Gastroesophageal sphincter (tissue), 4 donors: Measurements from ENCODE around the gene CCNB2. TPM values are rescaled to one million over a fixed set of nuclear protein-coding genes. Genes with fewer than 3 reads are reported as not detected.

ENCODE experiments used
- ATAC-seq: fragments of 150-250 bp; one replicate; pipeline ENCODE4 v1.9.1; 2016; ENCODE audit warnings: mild to moderate bottlenecking, moderate library complexity
- H3K27ac ChIP-seq, 4 donors: fragments of 200-600 bp; sonication (generic) in 3 of 4; 1 replicate in 3 of 4; 2 replicates in 1 of 4; pipeline ENCODE4 v1.5.1; 2016 to 2019
- H3K27me3 ChIP-seq: fragments of 200-600 bp; sonication (generic); one replicate; pipeline ENCODE4 v1.5.1; 2019
- H3K36me3 ChIP-seq, 2 donors: fragments of 200-600 bp; sonication (generic); one replicate each; pipeline ENCODE4 v1.5.1; 2019; ENCODE audit warnings: control low read depth in 1 of 2
- H3K4me1 ChIP-seq, 3 donors: fragments of 200-600 bp; sonication (generic); 1 replicate in 2 of 3; 2 replicates in 1 of 3; pipeline ENCODE4 v1.5.1; 2016 to 2019; ENCODE audit warnings: control low read depth in 2 of 3
- H3K4me3 ChIP-seq, 2 donors: fragments of 200-600 bp; sonication (generic); one replicate each; pipeline ENCODE4 v1.5.1; 2019; ENCODE audit warnings: mild to moderate bottlenecking in 1 of 2, moderate library complexity in 1 of 2
- H3K9me3 ChIP-seq, 3 donors: fragments of 200-600 bp; sonication (generic); one replicate each; pipeline ENCODE4 v1.5.1; 2017 to 2019; ENCODE audit warnings: control low read depth in 2 of 3
- CTCF ChIP-seq, 4 experiments: fragments of 200-600 bp in 2 of 4; fragments of 450-650 bp in 2 of 4; sonication (generic) in 1 of 4; IDR thresholded peaks; one replicate each; pipeline ENCODE4 v1.5.1; 2017 to 2019; ENCODE audit warnings: antibody characterized with exemption in 4 of 4, mild to moderate bottlenecking in 2 of 4, moderate library complexity in 2 of 4
- EP300 ChIP-seq: sonication (generic); formaldehyde crosslinking; IDR thresholded peaks from one replicate; pipeline ENCODE4 v1.6.1; 2017; ENCODE audit warnings: antibody characterized with exemption, mild to moderate bottlenecking
- POLR2A ChIP-seq, 2 donors: fragments of 450-650 bp; IDR thresholded peaks; one replicate each; pipeline ENCODE4 v1.6.1; 2017; ENCODE audit warnings: antibody characterized with exemption in 2 of 2, mild to moderate bottlenecking in 2 of 2, moderate library complexity in 1 of 2
- POLR2AphosphoS5 ChIP-seq: sonication (generic); formaldehyde crosslinking; IDR thresholded peaks from one replicate; pipeline ENCODE4 v1.6.1; 2017; ENCODE audit warnings: antibody characterized with exemption
- WGBS, 2 donors: methylation state at CpG; one replicate each; pipeline ENCODE4 v1.1.5; 2018; ENCODE audit warnings: low coverage in 1 of 2; 5-methylcytosine and 5-hydroxymethylcytosine counted together
- total RNA-seq, 4 donors: library from RNA; depleted of rRNA; stranded (reverse); fragments of >200 nt; gene quantifications; one replicate each; pipeline ENCODE4 v1.1.0, GENCODE V29; 2016

Gene CCNB2
- total RNA-seq, 4 donors from 2014 or later, result 0.46 to 5.1 (median 0.93) TPM; not detected in 1

- TF ChIP-seq CTCF (IDR thresholded peaks at IDR 0.05), result no peak
- TF ChIP-seq POLR2AphosphoS5, result no peak
- no peak for TF ChIP-seq POLR2A (IDR thresholded peaks at IDR 0.05)
- TF ChIP-seq EP300, result no peak
- WGBS, 2 donors, result 50 to 68% methylated on average over 2 to 7 of the region's 12 CpGs
- Histone ChIP-seq H3K9me3 (no peaks in the 10 kb centered on the region), H3K27me3 (no peaks in the 10 kb centered on the region), H3K36me3 (peaks cover 0 to 55% of the 10 kb centered on the region in 2 donors), H3K4me1 (peaks cover 0 to 30% (median 2%) of the 10 kb centered on the region in 3 donors), H3K27ac (peak overlapping the region in 3 of 4 donors; percentile 53 to 73 (median 62)), H3K4me3 (no peak overlapping the region)
- peak; percentile 48 for ATAC-seq
These were observed 65.5 kb downstream of the CCNB2 start for GRCh38 chr15:59170295-59171066.

GRCh38 chr15:59171067-59171397 is 66.1 kb downstream of the CCNB2 start:
- TF ChIP-seq CTCF (IDR thresholded peaks at IDR 0.05), result no peak
- TF ChIP-seq EP300, result no peak
- no peak for TF ChIP-seq POLR2AphosphoS5
- no peak for TF ChIP-seq POLR2A (IDR thresholded peaks at IDR 0.05)
- no CpG with 5 or more reads among the region's 8 CpGs for WGBS, 2 donors
- no peak for ATAC-seq
- no peaks in the 10 kb centered on the region for H3K27me3 ChIP-seq
- H3K9me3 ChIP-seq, result no peaks in the 10 kb centered on the region
- peaks cover 0 to 31% (median 2%) of the 10 kb centered on the region in 3 donors for H3K4me1 ChIP-seq
- H3K27ac ChIP-seq, result peak overlapping the region in 1 of 4 donors; percentile 53
- peaks cover 0 to 53% of the 10 kb centered on the region in 2 donors for H3K36me3 ChIP-seq
- H3K4me3 ChIP-seq, result no peak overlapping the region

GRCh38 chr15:59172289-59172901 is 67.4 kb downstream of the CCNB2 start:
- H3K36me3 ChIP-seq, result peaks cover 0 to 63% of the 10 kb centered on the region in 2 donors
- no peak overlapping the region for H3K4me3 ChIP-seq
- H3K27ac ChIP-seq, result no peak overlapping the region
- ATAC-seq, result no peak
- no peaks in the 10 kb centered on the region for H3K9me3 ChIP-seq
- no peak for TF ChIP-seq POLR2AphosphoS5
- H3K27me3 ChIP-seq, result no peaks in the 10 kb centered on the region
- peaks cover 0 to 31% (median 2%) of the 10 kb centered on the region in 3 donors for H3K4me1 ChIP-seq
- WGBS, 2 donors, result 92 to 98% methylated on average over 4 to 7 of the region's 7 CpGs

- Histone ChIP-seq H3K4me3 (no peak overlapping the region), H3K4me1 (peaks cover 0 to 31% (median 2%) of the 10 kb centered on the region in 3 donors), H3K36me3 (peaks cover 0 to 71% of the 10 kb centered on the region in 2 donors), H3K27me3 (no peaks in the 10 kb centered on the region), H3K9me3 (no peaks in the 10 kb centered on the region), H3K27ac (no peak overlapping the region)
- TF ChIP-seq CTCF (IDR thresholded peaks at IDR 0.05) (no peak), POLR2A (IDR thresholded peaks at IDR 0.05) (no peak), EP300 (no peak), POLR2AphosphoS5 (no peak)
- ATAC-seq, result no peak
- WGBS, 2 donors, result 95 to 96% methylated on average over 5 of the region's 5 CpGs
These were observed 68.2 kb downstream of the CCNB2 start for GRCh38 chr15:59173194-59173593.

- peak overlapping the region in 2 of 4 donors; percentile 22 to 48 for H3K27ac ChIP-seq
- H3K9me3 ChIP-seq, result no peaks in the 10 kb centered on the region
- TF ChIP-seq EP300 (no peak), POLR2A (IDR thresholded peaks at IDR 0.05) (no peak), CTCF (IDR thresholded peaks at IDR 0.05) (no peak), POLR2AphosphoS5 (no peak)
- H3K36me3 ChIP-seq, result peaks cover 0 to 82% of the 10 kb centered on the region in 2 donors
- H3K4me1 ChIP-seq, result peaks cover 0 to 23% (median 2%) of the 10 kb centered on the region in 3 donors
- WGBS, 2 donors, result 77 to 83% methylated on average over 8 to 10 of the region's 12 CpGs
- peak; percentile 6 for ATAC-seq
- H3K4me3 ChIP-seq, result no peak overlapping the region
- no peaks in the 10 kb centered on the region for H3K27me3 ChIP-seq
These were observed 69.3 kb downstream of the CCNB2 start for GRCh38 chr15:59174151-59174834.
